Right lobe of liver (tissue), 4 donors: ENCODE measurements around the gene STAT3.

Experiments used
- CTCF ChIP-seq, 4 donors: fragments of 200-600 bp in 3 of 4; fragments of 450-650 bp in 1 of 4; IDR thresholded peaks; one replicate each; pipeline versions ENCODE4 v1.5.1 to v1.8.0; 2016 to 2022; ENCODE audit warnings: antibody characterized with exemption in 4 of 4, mild to moderate bottlenecking in 2 of 4
- POLR2A ChIP-seq: fragments of 450-650 bp; IDR thresholded peaks from one replicate; pipeline ENCODE4 v1.6.1; 2017; ENCODE audit warnings: antibody characterized with exemption, mild to moderate bottlenecking
- donor health status: DM: no; HTN: no; CAD: no.
- donor health status: DM: no; HTN: no; CAD: no.
- donor health status: DM: no; HTN: yes; CAD: no.

DNA sequence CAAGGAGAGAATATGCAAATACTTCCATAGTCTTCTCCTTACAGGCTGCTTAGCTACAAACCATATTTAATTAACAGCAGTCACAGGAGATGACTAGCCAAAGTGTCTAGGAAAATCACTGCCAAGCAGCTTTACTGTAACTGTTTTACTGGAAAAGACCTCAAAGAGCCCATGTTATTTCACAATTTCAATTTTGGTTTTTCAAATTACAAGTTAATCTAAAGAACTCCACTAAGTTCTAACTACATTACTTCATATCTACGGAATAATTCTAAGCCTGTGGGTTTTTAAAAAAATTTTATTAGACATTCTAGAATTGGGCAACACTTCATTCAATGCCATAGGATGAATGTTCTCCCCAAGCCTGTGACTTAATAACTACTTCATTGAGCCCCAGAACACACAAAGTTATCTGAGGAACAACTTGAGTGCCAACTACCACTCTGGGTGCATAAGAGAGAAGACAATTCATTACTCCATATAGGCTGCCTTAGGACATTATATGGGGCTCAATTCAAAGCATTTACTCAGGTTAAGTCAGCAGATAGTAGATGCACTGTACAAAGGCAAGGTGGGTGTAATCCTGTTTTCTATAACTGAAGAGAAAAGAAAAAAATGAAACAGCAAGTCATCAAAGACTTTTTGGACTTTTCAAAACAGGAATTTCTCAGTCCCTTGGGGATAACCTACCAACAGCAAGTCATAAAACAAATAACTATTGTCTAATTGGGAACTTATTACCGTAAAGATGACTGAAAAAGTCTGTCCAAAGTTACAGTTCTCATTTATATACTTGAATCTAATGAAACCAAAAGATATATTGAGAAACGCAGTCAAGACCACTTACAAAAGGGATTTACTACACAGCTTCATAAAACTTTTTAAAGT, 33.0 kb downstream of the STAT3 start:
- TF ChIP-seq POLR2A (no peak), CTCF (IDR thresholded peaks at IDR 0.05) (no peak)
